ENCODE data around the gene NDST1. TPM values are rescaled to one million over a fixed set of nuclear protein-coding genes. Genes with fewer than 3 reads are reported as not detected.

Gene NDST1
- total and polyA plus RNA-seq, 2 donors (not counting 3 experiments of a cell fraction or from before 2014, with no cell fraction given) = 38.6 to 102 TPM

DNA sequence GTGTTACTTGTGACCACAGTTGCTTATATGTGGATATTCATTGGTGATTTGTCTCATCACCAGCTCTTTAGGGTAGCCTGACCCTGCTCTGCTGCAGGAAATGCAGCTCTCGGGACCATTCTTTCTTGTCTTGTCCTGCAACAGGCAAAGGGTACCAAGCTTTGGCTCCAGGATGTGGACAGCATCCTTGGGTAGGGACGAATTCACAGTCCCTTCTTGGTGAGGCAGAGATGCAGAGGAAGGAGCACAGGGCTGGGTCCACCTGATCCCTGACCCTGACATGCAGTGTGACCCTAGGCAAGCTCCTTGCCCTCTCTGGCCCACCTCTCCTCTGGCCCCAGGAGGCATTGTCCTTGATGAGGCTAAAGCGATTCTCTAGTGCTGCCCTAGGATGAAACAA, 95.6 kb downstream of the NDST1 start:
- no peak for FAIRE-seq
- intact Hi-C loops (cut with micrococcal nuclease) = no loop called here
- Histone ChIP-seq H3K4me2 (ENCODE audit: insufficient read depth, low read length) (no peak overlapping the region), H3K4me3 (replicated peaks in 1 of 3; ENCODE audit: insufficient read depth in 1 of 3, low read depth in 1 of 3, low read length in 3 of 3) (no peak overlapping the region), H3K27ac (ENCODE audit: insufficient read depth, low read depth, low read length) (no peak overlapping the region), H4K20me1 (replicated peaks; ENCODE audit: control insufficient read depth, extremely low read depth, insufficient read depth, low read length) (no peaks in the 10 kb centered on the region), H3K9ac (replicated peaks; ENCODE audit: extremely low read depth, insufficient read depth, low read length) (no peak overlapping the region), H3K4me1 (ENCODE audit: control insufficient read depth, extremely low read depth, insufficient read depth, low read length) (peaks cover 20% of the 10 kb centered on the region), H3K9me1 (replicated peaks; ENCODE audit: control insufficient read depth, extremely low read depth, insufficient read depth, low read length) (no peaks in the 10 kb centered on the region), H2AFZ (ENCODE audit: low read depth, low read length) (no peak overlapping the region), H3K79me2 (ENCODE audit: control insufficient read depth, insufficient read depth, low read length) (no peaks in the 10 kb centered on the region), H3K9me3 (replicated peaks; ENCODE audit: control insufficient read depth, insufficient read depth, low read length) (no peaks in the 10 kb centered on the region), H3K27me3 (ENCODE audit: control insufficient read depth in 2 of 2, insufficient read depth in 2 of 2, low read length in 2 of 2) (no peaks in the 10 kb centered on the region), H3K36me3 (ENCODE audit: control insufficient read depth in 2 of 2, extremely low read depth in 1 of 2, insufficient read depth in 2 of 2, low read length in 2 of 2) (no peaks in the 10 kb centered on the region)
- ChIA-PET CTCF (interaction anchor here (0.8 kb wide), 1 partner anchor 9 kb away, joined by 3 read pairs; no protein-coding TSS in a partner anchor), POLR2A (no interaction called here)
- dilution Hi-C loops (cut with MboI; ENCODE audit: extremely low pct_ligation_motif_present, low sequenced_read_pairs) = no loop called here
- no TSS peak for BruUV-seq (replicated peaks)
- TF ChIP-seq CTCF (IDR thresholded peaks at IDR 0.05; ENCODE audit: extremely low read depth in 1 of 2, insufficient read depth in 1 of 2, low read depth in 1 of 2, low read length in 2 of 2) = no peak
- no peak for TF ChIP-seq POLR2AphosphoS5 (IDR thresholded peaks at IDR 0.05; ENCODE audit: insufficient read depth, low read depth, low read length)
- no peak for TF ChIP-seq GATA2 (IDR thresholded peaks at IDR 0.05; ENCODE audit: insufficient read depth, insufficient read length, low read depth, low read length)
- TF ChIP-seq, protein P1, sequence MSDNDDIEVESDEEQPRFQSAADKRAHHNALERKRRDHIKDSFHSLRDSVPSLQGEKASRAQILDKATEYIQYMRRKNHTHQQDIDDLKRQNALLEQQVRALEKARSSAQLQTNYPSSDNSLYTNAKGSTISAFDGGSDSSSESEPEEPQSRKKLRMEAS (IDR thresholded peaks at IDR 0.05; ENCODE audit: insufficient read depth, insufficient read length) = no peak
- TF ChIP-seq POLR2A (IDR thresholded peaks at IDR 0.05; ENCODE audit: low read depth, low read length) = no peak
- no peak for TF ChIP-seq EZH2 (IDR thresholded peaks at IDR 0.05; ENCODE audit: borderline replicate concordance, low read depth, low read length, severe bottlenecking)
- no peak for TF ChIP-seq FOS (IDR thresholded peaks at IDR 0.05; ENCODE audit: borderline replicate concordance, insufficient read depth, low read length)
- TF ChIP-seq JUN (IDR thresholded peaks at IDR 0.05; ENCODE audit: borderline replicate concordance, insufficient read depth, insufficient read length, low read depth) = no peak
- TF ChIP-seq MYC (IDR thresholded peaks at IDR 0.05; ENCODE audit: low read depth, low read length) = no peak
- DNase-seq (ENCODE audit: low read depth, low spot score) = no peak

Measured in endothelial cell of umbilical vein (primary cell).